Measurements from ENCODE around the gene FKBP15. TPM values are rescaled to one million over a fixed set of nuclear protein-coding genes. Genes with fewer than 3 reads are reported as not detected.

The FKBP15 gene
- total RNA-seq, 1 experiment from 2014 or later: 14.9 TPM

DNA sequence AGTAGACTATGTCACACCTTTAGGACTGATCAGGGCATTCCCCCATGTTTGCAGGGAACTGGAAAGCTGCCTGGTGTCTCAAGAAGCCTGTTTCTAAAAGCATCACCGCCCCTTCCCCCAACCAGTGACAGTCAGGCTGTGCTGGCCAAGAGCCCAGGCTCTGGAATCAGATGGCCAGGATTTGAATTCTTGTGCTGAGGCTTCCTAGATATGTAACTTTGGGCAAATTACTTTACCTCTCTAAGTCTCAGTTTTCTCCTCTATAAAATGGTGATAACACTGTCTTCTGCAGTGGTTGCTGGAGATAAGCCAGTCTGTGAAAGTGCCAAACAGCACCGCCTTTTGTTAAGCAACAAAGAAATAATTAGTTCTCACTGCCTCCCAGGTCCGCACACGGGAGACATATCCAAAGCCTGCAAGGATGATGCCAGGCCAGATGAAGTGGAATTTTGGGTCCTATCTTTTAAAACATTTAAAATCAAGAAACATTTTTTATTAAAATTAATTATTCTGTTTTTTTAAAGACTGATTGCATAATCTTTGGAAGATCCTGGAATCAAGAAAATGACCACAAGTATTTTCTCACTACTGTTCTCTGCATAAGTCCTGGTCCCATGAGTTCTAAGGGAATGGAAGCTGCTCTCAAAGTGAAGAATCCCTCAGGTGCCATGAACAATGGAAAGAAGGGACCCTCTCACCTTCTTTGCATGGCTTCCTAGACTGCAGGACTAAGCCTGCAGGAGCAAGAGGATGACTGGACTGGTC is 56.4 kb downstream of the FKBP15 start:
- POLR2A ChIA-PET: no interaction called here
- Mint-ChIP-seq H3K9me3 (no peaks in the 10 kb centered on the region), H3K36me3 (peaks cover 35% of the 10 kb centered on the region), H3K4me3 (no peak overlapping the region), H3K4me1 (peaks cover 14% of the 10 kb centered on the region), H3K27me3 (ENCODE audit: low read depth) (no peaks in the 10 kb centered on the region), H3K27ac (no peak overlapping the region)
- DNase-seq (ENCODE audit: low spot score): no peak
- TF ChIP-seq, protein P1, sequence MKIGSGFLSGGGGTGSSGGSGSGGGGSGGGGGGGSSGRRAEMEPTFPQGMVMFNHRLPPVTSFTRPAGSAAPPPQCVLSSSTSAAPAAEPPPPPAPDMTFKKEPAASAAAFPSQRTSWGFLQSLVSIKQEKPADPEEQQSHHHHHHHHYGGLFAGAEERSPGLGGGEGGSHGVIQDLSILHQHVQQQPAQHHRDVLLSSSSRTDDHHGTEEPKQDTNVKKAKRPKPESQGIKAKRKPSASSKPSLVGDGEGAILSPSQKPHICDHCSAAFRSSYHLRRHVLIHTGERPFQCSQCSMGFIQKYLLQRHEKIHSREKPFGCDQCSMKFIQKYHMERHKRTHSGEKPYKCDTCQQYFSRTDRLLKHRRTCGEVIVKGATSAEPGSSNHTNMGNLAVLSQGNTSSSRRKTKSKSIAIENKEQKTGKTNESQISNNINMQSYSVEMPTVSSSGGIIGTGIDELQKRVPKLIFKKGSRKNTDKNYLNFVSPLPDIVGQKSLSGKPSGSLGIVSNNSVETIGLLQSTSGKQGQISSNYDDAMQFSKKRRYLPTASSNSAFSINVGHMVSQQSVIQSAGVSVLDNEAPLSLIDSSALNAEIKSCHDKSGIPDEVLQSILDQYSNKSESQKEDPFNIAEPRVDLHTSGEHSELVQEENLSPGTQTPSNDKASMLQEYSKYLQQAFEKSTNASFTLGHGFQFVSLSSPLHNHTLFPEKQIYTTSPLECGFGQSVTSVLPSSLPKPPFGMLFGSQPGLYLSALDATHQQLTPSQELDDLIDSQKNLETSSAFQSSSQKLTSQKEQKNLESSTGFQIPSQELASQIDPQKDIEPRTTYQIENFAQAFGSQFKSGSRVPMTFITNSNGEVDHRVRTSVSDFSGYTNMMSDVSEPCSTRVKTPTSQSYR (CRISPR knock-in tag; IDR thresholded peaks at IDR 0.05): no peak
- TF ChIP-seq, protein P2, sequence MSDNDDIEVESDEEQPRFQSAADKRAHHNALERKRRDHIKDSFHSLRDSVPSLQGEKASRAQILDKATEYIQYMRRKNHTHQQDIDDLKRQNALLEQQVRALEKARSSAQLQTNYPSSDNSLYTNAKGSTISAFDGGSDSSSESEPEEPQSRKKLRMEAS (CRISPR knock-in tag; IDR thresholded peaks at IDR 0.05): no peak
- no peak for TF ChIP-seq NR3C1 (CRISPR knock-in tag; conservative IDR thresholded peaks at IDR 0.05; ENCODE audit: low read depth)
- TF ChIP-seq, protein P3, sequence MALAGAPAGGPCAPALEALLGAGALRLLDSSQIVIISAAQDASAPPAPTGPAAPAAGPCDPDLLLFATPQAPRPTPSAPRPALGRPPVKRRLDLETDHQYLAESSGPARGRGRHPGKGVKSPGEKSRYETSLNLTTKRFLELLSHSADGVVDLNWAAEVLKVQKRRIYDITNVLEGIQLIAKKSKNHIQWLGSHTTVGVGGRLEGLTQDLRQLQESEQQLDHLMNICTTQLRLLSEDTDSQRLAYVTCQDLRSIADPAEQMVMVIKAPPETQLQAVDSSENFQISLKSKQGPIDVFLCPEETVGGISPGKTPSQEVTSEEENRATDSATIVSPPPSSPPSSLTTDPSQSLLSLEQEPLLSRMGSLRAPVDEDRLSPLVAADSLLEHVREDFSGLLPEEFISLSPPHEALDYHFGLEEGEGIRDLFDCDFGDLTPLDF (CRISPR knock-in tag; IDR thresholded peaks at IDR 0.05): no peak
- no peak for TF ChIP-seq MYBL2 (CRISPR knock-in tag; IDR thresholded peaks at IDR 0.05)
- TF ChIP-seq GRHL2 (CRISPR knock-in tag; IDR thresholded peaks at IDR 0.05; ENCODE audit: insufficient replicate concordance, severe bottlenecking): no peak
- no peak for TF ChIP-seq ZNF416 (CRISPR knock-in tag; IDR thresholded peaks at IDR 0.05)
- TF ChIP-seq ESRRA (CRISPR knock-in tag; IDR thresholded peaks at IDR 0.05; ENCODE audit: borderline replicate concordance): no peak
- TF ChIP-seq, protein P4, sequence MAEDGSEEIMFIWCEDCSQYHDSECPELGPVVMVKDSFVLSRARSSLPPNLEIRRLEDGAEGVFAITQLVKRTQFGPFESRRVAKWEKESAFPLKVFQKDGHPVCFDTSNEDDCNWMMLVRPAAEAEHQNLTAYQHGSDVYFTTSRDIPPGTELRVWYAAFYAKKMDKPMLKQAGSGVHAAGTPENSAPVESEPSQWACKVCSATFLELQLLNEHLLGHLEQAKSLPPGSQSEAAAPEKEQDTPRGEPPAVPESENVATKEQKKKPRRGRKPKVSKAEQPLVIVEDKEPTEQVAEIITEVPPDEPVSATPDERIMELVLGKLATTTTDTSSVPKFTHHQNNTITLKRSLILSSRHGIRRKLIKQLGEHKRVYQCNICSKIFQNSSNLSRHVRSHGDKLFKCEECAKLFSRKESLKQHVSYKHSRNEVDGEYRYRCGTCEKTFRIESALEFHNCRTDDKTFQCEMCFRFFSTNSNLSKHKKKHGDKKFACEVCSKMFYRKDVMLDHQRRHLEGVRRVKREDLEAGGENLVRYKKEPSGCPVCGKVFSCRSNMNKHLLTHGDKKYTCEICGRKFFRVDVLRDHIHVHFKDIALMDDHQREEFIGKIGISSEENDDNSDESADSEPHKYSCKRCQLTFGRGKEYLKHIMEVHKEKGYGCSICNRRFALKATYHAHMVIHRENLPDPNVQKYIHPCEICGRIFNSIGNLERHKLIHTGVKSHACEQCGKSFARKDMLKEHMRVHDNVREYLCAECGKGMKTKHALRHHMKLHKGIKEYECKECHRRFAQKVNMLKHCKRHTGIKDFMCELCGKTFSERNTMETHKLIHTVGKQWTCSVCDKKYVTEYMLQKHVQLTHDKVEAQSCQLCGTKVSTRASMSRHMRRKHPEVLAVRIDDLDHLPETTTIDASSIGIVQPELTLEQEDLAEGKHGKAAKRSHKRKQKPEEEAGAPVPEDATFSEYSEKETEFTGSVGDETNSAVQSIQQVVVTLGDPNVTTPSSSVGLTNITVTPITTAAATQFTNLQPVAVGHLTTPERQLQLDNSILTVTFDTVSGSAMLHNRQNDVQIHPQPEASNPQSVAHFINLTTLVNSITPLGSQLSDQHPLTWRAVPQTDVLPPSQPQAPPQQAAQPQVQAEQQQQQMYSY (CRISPR knock-in tag; IDR thresholded peaks at IDR 0.05): no peak
- no peak for TF ChIP-seq JUN (CRISPR knock-in tag; IDR thresholded peaks at IDR 0.05)
- no peak for TF ChIP-seq ZNF396 (CRISPR knock-in tag; IDR thresholded peaks at IDR 0.05; ENCODE audit: borderline replicate concordance)
- TF ChIP-seq EMX1 (CRISPR knock-in tag; IDR thresholded peaks at IDR 0.05): no peak
- no peak for TF ChIP-seq ETV6 (CRISPR knock-in tag; IDR thresholded peaks at IDR 0.05)
- no peak for TF ChIP-seq ELF4 (CRISPR knock-in tag; IDR thresholded peaks at IDR 0.05; ENCODE audit: low read depth)
- TF ChIP-seq NR2C2 (CRISPR knock-in tag; IDR thresholded peaks at IDR 0.05): no peak
- TF ChIP-seq, protein P5, sequence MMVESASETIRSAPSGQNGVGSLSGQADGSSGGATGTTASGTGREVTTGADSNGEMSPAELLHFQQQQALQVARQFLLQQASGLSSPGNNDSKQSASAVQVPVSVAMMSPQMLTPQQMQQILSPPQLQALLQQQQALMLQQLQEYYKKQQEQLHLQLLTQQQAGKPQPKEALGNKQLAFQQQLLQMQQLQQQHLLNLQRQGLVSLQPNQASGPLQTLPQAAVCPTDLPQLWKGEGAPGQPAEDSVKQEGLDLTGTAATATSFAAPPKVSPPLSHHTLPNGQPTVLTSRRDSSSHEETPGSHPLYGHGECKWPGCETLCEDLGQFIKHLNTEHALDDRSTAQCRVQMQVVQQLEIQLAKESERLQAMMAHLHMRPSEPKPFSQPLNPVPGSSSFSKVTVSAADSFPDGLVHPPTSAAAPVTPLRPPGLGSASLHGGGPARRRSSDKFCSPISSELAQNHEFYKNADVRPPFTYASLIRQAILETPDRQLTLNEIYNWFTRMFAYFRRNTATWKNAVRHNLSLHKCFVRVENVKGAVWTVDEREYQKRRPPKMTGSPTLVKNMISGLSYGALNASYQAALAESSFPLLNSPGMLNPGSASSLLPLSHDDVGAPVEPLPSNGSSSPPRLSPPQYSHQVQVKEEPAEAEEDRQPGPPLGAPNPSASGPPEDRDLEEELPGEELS (CRISPR knock-in tag; IDR thresholded peaks at IDR 0.05): no peak
- TF ChIP-seq, protein P6, sequence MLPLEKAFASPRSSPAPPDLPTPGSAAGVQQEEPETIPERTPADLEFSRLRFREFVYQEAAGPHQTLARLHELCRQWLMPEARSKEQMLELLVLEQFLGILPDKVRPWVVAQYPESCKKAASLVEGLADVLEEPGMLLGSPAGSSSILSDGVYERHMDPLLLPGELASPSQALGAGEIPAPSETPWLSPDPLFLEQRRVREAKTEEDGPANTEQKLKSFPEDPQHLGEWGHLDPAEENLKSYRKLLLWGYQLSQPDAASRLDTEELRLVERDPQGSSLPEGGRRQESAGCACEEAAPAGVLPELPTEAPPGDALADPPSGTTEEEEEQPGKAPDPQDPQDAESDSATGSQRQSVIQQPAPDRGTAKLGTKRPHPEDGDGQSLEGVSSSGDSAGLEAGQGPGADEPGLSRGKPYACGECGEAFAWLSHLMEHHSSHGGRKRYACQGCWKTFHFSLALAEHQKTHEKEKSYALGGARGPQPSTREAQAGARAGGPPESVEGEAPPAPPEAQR (CRISPR knock-in tag; IDR thresholded peaks at IDR 0.05): no peak
- CTCF ChIA-PET: no interaction called here
- ATAC-seq: no peak
